Stimulated activated CD8-positive, alpha-beta memory T cell treated with anti-CD3 and anti-CD28 coated beads, Interleukin-2, amount 100 ng/mL, for 1 hour (primary cell): Measurements from ENCODE around the gene CEP120.
"Not testable (repeated sequence)": the region's sequence is repeated elsewhere in the genome, so short reads cannot be mapped to it uniquely, and the experiment has no call there.

Experiments used
- DNase-seq, 2 donors: peaks; one replicate each; pipeline ENCODE4 v3.0.0-alpha.2; 2020; ENCODE audit warnings: low read depth in 2 of 2

CEP120 gene

GRCh38 chr5:123387313-123387712, 35.9 kb downstream of the CEP120 start:
- DNase-seq = no peak

DNA sequence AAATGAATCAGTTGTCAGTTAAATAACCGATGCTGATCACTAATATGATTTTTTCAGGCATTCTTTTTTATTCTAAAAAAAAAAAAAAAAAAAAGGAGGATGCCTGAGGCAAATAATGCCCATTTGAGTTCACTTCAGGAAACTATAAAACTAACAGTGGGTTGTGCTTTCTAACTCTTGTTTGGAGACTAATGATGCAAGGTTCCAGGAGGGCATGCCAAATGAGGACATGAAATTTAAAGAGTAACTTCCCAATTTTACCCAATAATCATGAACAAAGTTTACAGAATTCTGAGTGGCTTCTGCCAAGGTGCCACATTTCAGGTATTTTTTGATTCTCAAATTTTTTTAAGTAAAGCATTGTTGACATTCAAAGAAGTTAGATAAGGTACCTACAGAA, 41.0 kb downstream of the CEP120 start:
- DNase-seq = no peak

DNA sequence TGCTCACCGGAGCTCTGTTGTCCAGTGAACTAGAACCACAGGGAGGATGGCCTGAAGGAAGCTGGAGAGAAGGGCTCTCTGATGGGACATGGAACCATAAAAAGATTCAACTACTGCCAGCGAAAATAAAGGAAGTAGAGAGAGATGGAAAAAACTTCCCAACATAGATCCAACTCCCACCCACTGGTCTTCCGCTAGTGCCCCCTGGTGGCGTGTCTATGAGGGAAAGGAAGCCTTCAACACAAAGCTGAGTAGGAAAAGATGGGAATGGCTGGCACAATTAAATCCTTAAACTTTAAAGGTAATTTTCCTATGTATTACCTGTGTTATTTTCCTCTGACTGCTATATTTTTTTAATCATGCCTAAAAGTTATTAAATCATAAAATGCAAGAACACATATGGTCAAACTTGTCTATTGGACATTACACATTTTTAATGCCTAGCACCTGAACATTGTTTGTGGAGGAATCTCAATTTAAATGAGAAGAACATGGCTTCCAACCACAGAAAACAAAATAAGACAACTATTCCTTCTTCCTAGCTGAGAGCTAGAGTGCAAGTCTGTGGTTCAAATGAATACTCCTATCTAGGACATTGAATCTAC, 51.5 kb downstream of the CEP120 start:
- DNase-seq = peak in 1 of 2 donors; percentile 4

DNA sequence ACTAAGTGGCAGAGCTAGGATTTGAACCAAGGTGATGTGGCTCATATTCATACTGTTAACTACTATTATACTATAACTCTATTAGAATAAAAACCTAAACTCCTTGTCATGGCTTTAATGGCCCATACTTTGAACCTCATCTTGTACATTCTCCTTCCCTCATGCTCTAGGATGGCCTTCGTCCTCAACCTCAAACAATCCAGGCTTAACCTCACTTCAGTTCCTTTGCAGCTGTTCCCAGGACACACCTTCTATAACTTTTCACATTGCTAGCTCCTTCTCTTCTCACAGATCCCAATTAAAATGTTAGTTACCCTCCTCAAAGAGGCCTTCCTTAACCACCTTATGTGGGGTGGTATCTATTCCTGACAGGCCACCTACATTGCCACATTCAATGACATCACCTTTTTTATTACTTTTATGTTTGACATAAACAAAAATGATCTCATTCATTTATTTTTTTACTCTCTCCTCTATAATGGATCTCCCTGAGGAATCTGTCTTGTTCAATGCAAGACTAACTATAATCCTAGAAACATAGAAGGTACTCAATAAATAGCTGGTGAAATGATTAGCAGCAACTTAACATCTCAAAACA, 53.7 kb downstream of the CEP120 start:
- no peak for DNase-seq

DNA sequence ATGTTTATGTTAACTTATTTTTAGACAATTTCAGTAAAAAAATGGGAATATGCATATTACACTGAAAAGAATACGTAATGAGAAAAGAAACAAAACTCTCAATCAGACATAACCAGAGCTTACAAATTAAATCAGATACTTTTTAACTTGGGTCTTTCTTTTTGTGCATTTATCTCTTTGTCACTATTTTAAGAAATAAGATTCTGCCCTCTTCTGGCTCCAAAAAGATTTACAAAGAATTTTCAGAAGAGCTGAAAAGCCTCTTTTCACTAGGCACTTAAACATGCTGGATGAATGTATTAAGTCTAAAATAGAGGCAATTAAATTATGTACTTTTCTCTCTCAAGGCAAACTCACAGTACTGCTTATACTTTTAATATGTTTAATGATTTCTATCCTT, 55.5 kb downstream of the CEP120 start:
- DNase-seq = no peak

DNA sequence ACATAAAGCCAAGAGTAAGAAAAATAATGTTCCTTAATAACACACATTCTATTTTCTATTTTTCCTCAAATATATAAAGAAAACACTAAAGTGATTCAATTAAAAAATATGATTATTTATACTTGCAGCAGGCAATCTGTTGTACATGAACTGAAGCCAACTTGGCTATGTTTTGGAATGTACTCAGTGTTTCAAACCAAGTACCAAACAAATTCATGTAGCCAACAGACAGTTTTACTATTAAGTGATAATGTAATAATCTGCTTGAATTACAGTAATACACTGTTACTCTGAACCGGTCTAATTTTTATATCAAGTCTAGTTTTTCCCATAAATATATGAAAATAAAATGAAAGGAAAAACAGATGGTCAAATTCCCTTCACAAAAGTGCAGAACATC, 58.0 kb downstream of the CEP120 start:
- DNase-seq = no peak

GRCh38 chr5:123364441-123365155, 58.6 kb downstream of the CEP120 start:
- DNase-seq = no peak

GRCh38 chr5:123360910-123361309, 62.3 kb downstream of the CEP120 start:
- no peak for DNase-seq

DNA sequence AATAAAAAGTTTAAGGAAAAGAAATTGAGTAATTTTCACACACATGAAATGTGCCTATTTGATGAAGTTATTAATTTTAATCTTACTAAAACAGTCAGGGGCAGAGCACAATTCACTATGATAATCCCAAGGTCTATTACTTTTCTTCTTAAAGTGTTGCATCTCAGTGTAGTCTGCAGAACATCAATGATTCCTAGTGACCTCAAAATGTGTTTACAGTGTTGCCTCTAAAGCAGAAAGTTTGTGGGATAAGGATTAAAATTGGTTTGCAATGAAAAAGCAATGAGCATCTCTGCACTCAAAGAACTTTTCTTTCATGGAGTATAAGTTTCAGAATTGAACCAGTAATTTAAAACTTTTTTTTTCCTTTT, 63.0 kb downstream of the CEP120 start:
- no peak for DNase-seq

DNA sequence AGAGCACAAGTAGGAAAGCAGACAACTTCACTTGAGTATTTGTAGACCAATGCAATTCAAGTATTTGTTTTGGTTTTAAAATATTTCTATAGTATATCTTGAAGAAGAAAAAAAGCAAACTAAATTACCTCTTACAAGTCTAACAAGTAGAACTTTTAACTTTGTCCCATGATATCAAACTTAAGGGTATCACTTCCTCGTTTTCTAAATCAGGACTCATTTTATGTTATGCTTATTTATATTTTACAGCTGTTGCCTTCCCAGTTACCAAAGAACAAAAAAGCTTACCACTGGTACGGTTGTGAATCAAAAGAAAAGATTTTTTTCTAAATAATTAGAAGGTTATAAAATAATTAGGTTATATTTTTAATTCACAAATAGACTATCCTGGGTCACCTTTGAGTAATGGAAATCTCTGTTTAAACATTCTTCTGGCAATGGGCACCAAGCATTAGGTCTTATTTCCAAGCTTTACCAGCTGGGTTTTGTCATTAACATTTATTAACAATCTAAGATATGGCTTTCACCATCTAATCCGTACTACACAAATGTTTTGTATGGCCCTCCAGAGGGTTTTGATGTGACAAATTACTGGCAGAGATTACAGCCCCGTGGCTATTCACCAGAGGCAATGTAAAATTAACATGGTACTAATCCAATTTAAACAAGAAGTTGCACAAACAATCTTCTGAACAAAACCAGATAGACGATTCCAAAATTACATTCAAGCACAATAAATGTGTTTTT, 63.6 kb downstream of the CEP120 start:
- DNase-seq = no peak

GRCh38 chr5:123358751-123359150, 64.5 kb downstream of the CEP120 start:
- DNase-seq = no peak

- DNase-seq = no peak
These were observed 64.9 kb downstream of the CEP120 start for GRCh38 chr5:123358304-123358703.

DNA sequence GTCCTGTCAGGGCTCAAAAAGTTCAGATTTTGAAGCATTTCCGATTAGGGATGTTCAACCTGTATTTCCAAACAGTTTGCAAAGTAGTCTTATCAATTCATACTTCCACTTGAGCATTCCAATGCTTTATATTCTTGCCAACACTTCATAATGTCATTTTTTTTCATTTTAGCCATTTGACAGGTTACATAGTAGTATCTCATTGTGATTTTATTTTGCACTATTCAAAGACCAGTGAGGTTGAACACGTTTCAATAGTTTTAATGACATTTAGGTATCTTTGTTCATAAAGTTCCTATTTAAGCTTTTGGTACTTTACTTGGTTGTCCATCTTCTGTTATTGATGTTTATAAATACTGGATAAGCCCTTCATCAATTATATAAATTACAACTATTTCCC, 71.4 kb downstream of the CEP120 start:
- DNase-seq = no peak

- DNase-seq = no peak
These were observed 72.0 kb downstream of the CEP120 start for GRCh38 chr5:123351240-123351639.

- no peak for DNase-seq
These were observed 72.5 kb downstream of the CEP120 start for GRCh38 chr5:123350742-123351141.

DNA sequence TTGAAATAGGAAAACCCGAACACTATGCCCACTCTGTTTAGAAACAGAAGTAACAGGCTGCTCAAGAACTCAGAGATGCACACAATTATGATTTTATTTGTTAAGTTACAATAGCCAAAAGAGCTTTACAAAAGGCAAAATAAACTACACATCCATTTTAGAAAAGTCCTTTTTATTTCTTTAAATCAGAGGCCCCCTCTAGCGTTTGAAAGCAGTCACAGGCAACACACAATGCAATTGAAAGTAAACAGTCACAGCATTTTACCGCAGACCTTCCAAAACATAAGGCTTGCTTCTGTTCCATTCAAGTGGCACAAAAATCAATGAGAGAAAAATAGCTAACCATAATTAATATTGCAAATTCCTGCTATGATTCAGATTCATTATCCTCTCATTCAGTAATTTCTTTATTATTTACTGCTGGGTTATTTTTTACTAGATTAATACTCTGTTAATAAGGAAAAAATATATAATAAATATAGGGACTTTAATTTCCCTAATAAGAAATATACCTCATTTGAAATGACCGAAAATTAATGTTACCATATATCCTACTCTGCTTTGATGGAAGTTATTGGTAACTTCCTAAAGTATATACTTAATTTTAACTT, 78.3 kb downstream of the CEP120 start:
- no peak for DNase-seq

DNA sequence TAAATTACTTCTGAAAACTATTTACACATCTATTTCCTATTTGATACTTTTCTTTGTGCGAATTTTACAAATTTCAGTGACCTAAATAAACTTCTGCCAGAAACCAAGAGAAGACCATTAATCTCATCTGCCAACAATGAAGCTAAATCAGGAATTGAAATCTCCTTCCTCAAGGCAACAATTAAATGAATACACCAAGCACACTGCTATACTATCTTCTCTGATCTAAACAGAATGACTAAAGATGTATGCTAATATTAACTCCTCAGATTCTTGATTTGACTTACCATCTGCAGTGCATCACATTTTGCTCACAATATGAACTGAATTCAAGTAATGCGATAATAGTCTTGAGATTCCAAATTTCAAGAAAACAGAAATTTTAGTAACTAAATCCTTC, 82.3 kb downstream of the CEP120 start:
- no peak for DNase-seq

GRCh38 chr5:123308377-123308776, 114.8 kb downstream of the CEP120 start:
- DNase-seq = not testable (repeated sequence)

DNA sequence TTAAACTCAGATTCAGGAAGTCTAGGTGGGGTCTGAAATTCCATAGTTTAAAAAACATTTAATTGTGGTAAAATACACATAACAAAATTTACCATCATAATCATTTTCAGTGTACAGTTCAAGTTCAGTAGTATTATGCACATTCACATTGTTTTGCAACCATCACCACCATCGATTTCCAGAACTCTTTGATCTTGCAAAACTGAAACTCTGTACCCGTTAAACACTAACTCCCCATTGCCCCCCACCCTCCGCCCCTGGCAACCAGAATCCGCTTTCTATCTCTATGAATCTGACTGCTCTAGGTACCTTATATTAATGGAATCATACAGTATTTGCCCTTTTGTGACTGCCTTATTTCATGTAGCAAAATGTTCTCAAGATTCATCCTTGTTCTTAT, 117.5 kb downstream of the CEP120 start:
- DNase-seq = no peak

- no peak for DNase-seq
These were observed 118.4 kb downstream of the CEP120 start for GRCh38 chr5:123304777-123305316.

DNA sequence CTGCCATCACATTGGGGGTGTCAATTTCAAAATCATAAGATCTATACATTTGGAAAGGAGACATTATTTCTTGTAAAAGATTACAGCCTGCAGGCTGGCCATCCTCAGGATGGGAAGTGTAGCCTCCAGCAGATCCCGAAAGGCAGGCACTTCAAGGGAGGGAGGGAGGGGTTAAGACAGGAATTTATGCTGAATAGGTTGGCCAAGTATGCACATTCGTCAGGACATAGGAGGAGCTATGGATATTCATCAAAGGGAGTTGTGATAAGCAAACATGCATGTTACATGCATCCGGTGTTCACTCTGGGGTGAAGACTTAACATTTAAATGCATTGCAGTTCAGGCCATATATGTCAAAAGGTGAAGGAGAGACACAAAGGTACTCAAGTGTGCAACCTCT, 119.4 kb downstream of the CEP120 start:
- no peak for DNase-seq

GRCh38 chr5:123300266-123300665, 122.9 kb downstream of the CEP120 start:
- DNase-seq = no peak
